HL-60 (cell line): ENCODE data around the gene MUC22.
"Not testable (repeated sequence)": the region's sequence is repeated elsewhere in the genome, so short reads cannot be mapped to it uniquely, and the experiment has no call there.

Experiments
- POLR2AphosphoS5 ChIP-seq: IDR thresholded peaks from 2 replicates; pipeline ENCODE4 v1.6.1; 2012; ENCODE audit warnings: low read depth
- TF ChIP-seq, protein P1 (sequence below): IDR thresholded peaks from one replicate; pipeline ENCODE4 v1.5.1; 2011; ENCODE audit warnings: low read length, control low read depth, inconsistent platforms; ENCODE audit not compliant: insufficient read depth
- TF ChIP-seq, protein P2 (sequence below): IDR thresholded peaks from 2 replicates; pipeline ENCODE4 v1.6.1; 2012; ENCODE audit warnings: low read depth; ENCODE audit not compliant: insufficient replicate concordance

DNA sequence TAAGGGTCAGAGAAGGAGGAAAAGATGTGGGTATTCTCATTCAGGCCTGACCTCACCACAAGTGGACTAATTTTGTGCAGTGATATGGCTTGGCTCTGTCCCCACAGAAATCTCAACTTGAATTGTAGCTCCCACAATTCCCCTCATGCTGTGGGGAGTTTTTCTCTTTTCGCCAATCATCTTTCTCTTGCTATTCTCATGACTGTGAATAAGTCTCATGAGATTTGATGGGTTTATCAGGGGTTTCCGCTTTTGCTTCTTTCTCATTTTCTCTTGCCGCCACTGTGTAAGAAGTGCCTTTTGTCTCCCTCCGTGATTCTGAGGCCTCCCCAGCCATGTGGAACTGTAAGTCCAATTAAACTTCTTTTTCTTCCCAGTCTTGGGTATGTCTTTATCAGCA is 42.9 kb downstream of the MUC22 start:
- TF ChIP-seq, protein P1, sequence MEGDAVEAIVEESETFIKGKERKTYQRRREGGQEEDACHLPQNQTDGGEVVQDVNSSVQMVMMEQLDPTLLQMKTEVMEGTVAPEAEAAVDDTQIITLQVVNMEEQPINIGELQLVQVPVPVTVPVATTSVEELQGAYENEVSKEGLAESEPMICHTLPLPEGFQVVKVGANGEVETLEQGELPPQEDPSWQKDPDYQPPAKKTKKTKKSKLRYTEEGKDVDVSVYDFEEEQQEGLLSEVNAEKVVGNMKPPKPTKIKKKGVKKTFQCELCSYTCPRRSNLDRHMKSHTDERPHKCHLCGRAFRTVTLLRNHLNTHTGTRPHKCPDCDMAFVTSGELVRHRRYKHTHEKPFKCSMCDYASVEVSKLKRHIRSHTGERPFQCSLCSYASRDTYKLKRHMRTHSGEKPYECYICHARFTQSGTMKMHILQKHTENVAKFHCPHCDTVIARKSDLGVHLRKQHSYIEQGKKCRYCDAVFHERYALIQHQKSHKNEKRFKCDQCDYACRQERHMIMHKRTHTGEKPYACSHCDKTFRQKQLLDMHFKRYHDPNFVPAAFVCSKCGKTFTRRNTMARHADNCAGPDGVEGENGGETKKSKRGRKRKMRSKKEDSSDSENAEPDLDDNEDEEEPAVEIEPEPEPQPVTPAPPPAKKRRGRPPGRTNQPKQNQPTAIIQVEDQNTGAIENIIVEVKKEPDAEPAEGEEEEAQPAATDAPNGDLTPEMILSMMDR: not testable (repeated sequence)
- not testable (repeated sequence) for TF ChIP-seq POLR2AphosphoS5
- TF ChIP-seq, protein P2, sequence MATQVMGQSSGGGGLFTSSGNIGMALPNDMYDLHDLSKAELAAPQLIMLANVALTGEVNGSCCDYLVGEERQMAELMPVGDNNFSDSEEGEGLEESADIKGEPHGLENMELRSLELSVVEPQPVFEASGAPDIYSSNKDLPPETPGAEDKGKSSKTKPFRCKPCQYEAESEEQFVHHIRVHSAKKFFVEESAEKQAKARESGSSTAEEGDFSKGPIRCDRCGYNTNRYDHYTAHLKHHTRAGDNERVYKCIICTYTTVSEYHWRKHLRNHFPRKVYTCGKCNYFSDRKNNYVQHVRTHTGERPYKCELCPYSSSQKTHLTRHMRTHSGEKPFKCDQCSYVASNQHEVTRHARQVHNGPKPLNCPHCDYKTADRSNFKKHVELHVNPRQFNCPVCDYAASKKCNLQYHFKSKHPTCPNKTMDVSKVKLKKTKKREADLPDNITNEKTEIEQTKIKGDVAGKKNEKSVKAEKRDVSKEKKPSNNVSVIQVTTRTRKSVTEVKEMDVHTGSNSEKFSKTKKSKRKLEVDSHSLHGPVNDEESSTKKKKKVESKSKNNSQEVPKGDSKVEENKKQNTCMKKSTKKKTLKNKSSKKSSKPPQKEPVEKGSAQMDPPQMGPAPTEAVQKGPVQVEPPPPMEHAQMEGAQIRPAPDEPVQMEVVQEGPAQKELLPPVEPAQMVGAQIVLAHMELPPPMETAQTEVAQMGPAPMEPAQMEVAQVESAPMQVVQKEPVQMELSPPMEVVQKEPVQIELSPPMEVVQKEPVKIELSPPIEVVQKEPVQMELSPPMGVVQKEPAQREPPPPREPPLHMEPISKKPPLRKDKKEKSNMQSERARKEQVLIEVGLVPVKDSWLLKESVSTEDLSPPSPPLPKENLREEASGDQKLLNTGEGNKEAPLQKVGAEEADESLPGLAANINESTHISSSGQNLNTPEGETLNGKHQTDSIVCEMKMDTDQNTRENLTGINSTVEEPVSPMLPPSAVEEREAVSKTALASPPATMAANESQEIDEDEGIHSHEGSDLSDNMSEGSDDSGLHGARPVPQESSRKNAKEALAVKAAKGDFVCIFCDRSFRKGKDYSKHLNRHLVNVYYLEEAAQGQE: not testable (repeated sequence)
